GM19395 (cell line): ENCODE results near the gene TFCP2.

Source experiments
- ATAC-seq: cut with Tn5 transposase; IDR thresholded peaks from one replicate; pipeline ENCODE4 v1.9.1; 2021; ENCODE audit warnings: mild to moderate bottlenecking, moderate library complexity; ENCODE audit not compliant: unreplicated experiment

The TFCP2 gene

DNA sequence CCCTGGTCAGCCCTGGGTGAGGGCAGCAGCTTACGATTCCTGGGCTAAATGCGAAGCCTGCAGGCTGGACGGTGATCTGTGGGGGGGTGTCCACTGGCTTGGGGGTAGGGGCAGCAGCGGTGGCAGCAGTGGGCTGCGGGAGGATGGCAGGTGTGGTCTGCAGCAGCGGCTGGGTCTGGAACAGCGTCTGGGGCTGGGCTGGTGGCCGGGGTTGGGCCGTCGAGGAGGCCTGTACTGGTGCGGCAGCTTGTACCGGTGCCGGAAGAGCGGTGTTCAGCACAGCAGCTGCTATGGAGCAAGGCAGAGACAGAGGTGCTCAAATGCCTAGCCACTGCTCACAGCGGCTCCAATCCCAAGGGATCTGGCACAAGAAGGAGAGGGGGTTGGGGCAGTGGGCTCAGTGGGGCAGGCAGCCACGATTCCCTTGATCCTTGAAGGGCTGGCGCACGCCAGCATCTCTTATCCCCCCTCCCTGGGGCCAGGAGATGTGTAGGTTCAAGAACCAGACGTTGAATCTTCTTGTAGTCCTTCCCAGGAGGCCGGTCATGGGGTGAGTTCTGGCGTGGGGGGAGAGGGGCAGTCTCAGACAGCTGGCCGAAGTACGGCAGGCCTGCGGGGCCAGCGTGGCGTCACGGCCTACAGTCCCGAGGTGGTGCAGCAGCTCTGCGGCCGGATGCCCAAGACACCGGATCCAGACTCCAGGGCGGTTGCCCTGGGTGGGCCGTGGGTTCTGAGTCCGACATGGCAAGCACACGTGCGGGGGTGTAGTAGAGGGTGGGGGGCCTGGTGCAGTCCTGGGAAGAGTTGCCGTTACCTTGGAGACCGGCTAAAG is 25.0 kb upstream of the TFCP2 start:
- ATAC-seq: no peak

GRCh38 chr12:51196547-51196946 is 23.6 kb upstream of the TFCP2 start:
- ATAC-seq: no peak

DNA sequence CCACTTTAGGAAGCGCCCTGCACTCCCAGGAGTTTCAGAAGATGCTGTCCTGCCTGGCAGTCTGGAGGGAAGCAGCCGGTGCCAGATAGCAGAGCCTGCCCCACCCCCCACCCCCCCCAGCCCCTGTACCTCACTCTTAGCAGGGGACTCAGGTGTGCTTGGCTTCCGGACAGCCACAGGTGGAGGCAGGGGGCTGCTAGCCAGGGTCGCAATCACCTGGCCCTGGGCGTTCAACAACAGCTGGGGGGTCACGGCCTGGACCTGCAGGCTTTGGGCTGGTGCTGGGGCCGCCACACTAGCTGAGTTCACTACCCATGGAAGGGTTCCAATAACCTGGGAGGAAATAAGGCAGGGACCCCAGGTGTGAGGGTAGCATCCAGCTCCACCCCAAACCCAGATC is 22.9 kb upstream of the TFCP2 start:
- ATAC-seq: no peak

- no peak for ATAC-seq
These were observed 19.3 kb upstream of the TFCP2 start for GRCh38 chr12:51192284-51192671.

- ATAC-seq: no peak
These were observed 18.8 kb upstream of the TFCP2 start for GRCh38 chr12:51191516-51192283.

DNA sequence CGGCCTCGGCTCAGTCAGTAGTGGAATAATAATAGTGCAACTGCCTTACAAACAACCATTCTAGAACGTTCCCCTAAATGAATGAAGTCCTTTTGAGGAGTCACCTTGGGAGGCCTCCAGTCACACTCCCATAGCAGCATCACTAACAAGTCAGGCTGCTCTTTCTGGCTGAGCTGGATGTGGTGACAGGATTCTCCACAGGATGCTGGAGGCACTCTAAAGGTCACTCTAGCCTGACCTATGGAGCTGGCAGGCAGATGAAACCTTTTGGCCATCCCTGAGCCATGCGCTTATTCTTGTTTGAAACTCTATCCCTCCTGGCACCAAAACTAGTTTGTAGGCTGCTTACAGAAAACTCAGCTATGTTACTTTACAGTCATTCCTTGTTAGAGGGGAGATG is 17.9 kb upstream of the TFCP2 start:
- no peak for ATAC-seq

GRCh38 chr12:51189790-51190355 is 16.9 kb upstream of the TFCP2 start:
- ATAC-seq: no peak

GRCh38 chr12:51188359-51189051 is 15.6 kb upstream of the TFCP2 start:
- ATAC-seq: peak; percentile 63

DNA sequence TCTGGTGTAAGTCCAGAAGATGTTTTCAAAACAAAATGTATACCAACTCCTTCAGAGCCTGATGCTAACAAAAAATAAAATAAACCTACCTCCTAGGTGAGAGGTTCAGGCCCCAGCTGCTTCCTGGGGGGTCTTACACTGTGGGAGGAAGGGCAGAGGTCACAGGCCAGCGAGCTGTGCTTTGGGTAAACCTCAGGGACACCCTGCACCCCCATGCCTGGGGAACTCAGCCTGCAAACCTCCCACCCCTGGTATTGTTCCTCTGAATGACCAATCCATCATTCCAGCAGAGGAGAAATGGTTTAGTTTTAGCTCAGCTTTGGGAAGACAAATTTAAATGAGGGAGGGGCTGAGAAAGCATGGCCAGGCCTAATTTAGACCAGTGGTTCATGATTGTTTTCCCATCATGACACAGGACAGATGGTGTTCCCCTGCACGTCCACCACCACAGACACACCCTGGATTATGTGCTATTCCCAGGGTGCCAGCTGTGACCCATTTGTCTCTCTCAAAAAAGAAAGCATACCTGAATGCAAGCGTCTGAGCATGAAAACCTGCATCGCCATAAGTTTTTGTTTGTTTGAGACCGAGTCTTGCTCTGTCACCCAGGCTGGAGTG is 14.5 kb upstream of the TFCP2 start:
- no peak for ATAC-seq

GRCh38 chr12:51186465-51187085 is 13.6 kb upstream of the TFCP2 start:
- no peak for ATAC-seq

DNA sequence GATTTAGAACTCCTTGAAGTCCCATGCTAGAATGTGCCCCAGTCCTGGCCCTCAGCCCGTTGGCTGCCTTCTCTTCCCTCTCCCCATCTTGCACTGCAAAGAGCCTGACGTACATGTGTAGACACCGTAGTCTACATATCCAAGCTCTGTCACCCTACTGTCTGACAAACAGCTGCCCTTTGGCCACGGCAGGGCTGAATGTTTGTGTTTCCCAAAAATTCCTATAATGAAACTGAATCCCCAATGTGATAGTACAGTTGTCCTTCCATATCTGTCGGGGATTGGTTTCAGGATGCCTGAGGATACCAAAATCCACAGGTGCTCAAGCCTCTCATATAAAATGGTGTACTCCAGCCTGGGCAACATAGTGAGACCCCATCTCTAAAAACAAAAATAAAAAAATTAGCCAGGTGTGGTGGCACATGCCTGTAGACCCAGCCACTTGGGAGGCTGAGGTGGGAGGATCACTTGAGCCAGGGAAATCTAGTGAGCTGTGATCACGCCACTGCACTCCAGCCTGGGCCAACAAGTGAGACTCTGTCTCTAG is 12.3 kb upstream of the TFCP2 start:
- ATAC-seq: no peak

DNA sequence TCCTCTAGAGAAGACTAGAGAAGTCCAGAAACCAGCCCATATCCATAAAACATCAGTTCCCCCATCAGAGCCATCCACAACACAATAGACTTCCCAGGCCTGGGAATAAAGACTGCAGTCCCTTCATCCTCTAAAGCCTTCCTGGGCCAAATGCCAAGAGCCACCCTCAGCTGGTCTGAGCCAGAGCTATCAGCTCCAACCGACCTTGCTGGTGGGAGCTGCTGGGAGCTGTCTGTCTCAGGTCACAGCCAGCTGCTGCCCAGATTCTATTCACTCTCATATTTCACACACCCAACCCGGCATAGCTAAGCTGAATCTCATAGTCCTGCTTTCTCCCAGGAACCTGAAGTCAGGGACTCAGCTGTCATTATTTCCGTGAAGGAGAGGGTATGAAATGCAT is 10.9 kb upstream of the TFCP2 start:
- no peak for ATAC-seq

DNA sequence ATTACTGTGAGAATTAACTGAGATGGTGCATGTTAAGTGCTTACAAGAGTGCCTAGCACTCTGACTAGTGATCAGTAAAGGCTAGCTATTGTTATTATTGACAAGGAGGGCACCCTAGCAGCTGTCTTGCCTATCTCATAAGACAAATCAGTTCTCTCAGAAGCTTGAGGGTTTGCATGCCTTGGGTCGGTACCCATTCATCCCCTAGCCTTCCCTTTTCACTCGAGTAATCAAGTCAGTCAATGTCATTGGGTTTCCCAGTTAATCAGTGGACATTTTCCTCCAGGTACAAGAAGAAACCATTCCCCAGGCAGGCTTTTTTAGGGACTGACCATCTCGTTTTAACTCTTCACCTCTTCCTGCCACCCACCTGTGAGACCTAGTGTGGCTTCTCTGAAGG is 10.4 kb upstream of the TFCP2 start:
- ATAC-seq: no peak

- no peak for ATAC-seq
These were observed 8.6 kb upstream of the TFCP2 start for GRCh38 chr12:51181558-51181957.

DNA sequence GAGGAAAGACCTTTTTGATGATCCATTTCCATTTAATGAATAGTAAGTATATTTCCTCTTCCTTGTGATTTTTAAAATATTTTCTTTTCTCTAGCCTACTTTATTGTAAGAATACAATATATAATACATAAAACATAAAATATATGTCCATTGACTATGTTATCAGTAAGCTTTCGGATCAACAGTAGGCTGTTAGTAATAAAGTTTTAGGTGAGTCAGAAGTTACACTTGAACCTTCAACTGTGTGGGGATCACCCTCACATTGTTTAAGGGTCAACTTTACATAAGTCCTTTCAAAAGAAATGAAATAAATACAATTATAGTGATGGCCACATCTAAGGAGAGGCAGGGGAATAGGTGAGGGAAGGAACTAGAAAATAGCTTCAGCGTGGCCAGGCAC is 5.0 kb upstream of the TFCP2 start:
- no peak for ATAC-seq

DNA sequence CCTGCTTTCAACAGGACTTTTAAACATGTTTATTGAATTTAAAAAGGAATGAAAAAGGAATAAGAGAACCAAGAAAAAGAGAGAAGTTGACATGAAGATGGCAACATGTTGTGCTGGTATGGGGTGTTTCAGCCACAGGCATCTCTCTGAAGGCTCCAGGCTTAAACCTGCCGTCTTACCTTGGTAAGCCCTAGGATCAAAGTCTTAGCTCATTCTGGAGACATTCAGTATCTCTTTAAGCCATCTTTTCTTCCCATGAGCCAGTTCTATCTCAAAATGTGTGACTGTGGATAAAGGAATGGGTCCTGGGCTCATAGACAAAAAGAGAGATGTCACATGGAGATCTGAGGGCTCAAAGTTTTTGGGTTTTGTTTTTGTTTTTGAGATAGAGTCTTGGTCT is 1.6 kb upstream of the TFCP2 start:
- no peak for ATAC-seq

DNA sequence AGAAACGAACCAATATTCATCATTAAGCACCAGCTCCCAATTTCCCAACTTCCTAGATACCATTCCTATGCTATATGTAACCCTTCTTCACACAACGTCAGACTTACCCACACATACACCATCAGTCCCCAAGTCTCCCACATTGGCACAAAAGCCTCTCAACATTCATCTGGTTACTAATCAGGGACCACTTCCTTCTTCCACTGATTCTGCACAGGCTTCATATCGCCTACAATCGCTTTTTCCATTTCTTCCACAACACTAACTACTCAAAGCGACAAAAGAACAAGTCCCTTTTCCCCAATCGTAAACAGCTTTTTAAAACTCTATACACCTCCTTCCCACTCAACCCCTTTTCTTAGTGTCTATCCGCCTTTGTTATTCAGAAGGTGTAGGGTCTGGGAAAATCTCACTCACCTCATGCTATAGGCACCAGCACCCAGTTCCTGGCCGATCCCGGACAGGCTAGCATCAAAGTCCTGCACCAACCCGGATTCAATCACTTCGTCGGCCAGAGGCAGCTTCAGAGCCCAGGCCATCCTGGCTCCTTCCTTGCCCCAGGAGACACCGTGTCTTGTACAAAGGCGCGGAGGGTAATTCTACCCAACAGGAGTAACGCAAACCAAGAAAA is 936 bp downstream of the TFCP2 start:
- ATAC-seq: peak; percentile 9

DNA sequence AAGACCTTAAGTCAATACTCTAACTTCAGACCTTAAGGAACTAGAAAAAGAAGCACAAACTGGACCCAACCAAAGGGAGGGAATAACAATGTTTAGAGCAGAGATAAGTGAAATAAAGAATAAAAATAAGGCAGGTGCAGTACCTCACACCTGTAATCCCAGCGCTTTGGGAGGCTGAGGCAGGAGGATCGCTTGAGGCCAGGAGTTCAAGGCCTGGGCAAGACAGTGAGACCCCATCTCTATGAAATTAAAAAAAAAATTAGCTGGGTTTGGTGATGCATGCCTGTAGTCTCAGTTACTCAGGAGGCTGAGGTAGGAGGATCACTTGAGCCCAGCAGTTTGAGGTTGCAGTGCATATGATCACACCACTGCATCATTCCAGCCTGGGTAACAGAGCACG is 9.1 kb downstream of the TFCP2 start:
- no peak for ATAC-seq

- ATAC-seq: no peak
These were observed 10.7 kb downstream of the TFCP2 start for GRCh38 chr12:51162217-51162616.
